Erythroblast (primary cell): Measurements from ENCODE around the gene IPPK.

Source experiments
- GATA1 ChIP-seq: IDR thresholded peaks from 2 replicates; pipeline ENCODE4 v1.6.1; 2011; ENCODE audit warnings: low read depth, mild to moderate bottlenecking, control low read depth, low read length, moderate library complexity
- POLR2A ChIP-seq: IDR thresholded peaks from 2 replicates; pipeline ENCODE4 v1.6.1; 2011; ENCODE audit warnings: mild to moderate bottlenecking, low read length

GRCh38 chr9:92682269-92682668 is 12.3 kb upstream of the IPPK start:
- TF ChIP-seq POLR2A, result no peak
- TF ChIP-seq GATA1, result no peak
